HT-29 (cell line): ENCODE results near the gene KCTD21. TPM values are rescaled to one million over a fixed set of nuclear protein-coding genes. Genes with fewer than 3 reads are reported as not detected.
"Not testable (repeated sequence)": the region's sequence is repeated elsewhere in the genome, so short reads cannot be mapped to it uniquely, and the experiment has no call there.

ENCODE experiments used
- DNase-seq: peaks from one replicate; pipeline ENCODE4 v3.0.0-alpha.2; 2015; ENCODE audit warnings: low spot score
- total RNA-seq: library from RNA; depleted of rRNA; stranded (reverse); fragments of >200 nt; shearing (Covaris generic); gene quantifications from 2 replicates; pipeline ENCODE4 v1.2.3, GENCODE V29; 2014; rRNA removed

KCTD21 gene
- total RNA-seq: 3.5 and 10.5 TPM in 2 replicates

- DNase-seq: peak; percentile 99
Measured at GRCh38 chr11:78188286-78189173, at the start of gene KCTD21, which contains the start of gene USP35. TSS of gene KCTD21 (minus strand) at chr11:78188626. CDS start at chr11:78174554, 14,072 bp downstream. TSS of gene USP35 (plus strand) at chr11:78188919. CDS start at chr11:78196246, 7,327 bp downstream.

- no peak for DNase-seq
Measured at GRCh38 chr11:78237293-78238046, 49.0 kb upstream of the KCTD21 start.

GRCh38 chr11:78234006-78234405 lies 45.6 kb upstream of the KCTD21 start:
- DNase-seq: no peak

GRCh38 chr11:78233046-78233445 lies 44.6 kb upstream of the KCTD21 start:
- DNase-seq: not testable (repeated sequence)

GRCh38 chr11:78231962-78232501 lies 43.6 kb upstream of the KCTD21 start:
- DNase-seq: no peak

GRCh38 chr11:78230161-78230877 lies 41.9 kb upstream of the KCTD21 start:
- no peak for DNase-seq

- DNase-seq: no peak
Measured at GRCh38 chr11:78229106-78229505, 40.7 kb upstream of the KCTD21 start.

GRCh38 chr11:78228467-78228866 lies 40.0 kb upstream of the KCTD21 start:
- peak; percentile 86 for DNase-seq

- DNase-seq: no peak
Measured at GRCh38 chr11:78227921-78228320, 39.5 kb upstream of the KCTD21 start.

GRCh38 chr11:78226684-78227680 lies 38.6 kb upstream of the KCTD21 start:
- no peak for DNase-seq

GRCh38 chr11:78224906-78225420 lies 36.5 kb upstream of the KCTD21 start:
- DNase-seq: no peak

GRCh38 chr11:78224506-78224905 lies 36.1 kb upstream of the KCTD21 start:
- DNase-seq: no peak

- DNase-seq: no peak
Measured at GRCh38 chr11:78223320-78223954, 35.0 kb upstream of the KCTD21 start.

GRCh38 chr11:78222726-78223125 lies 34.3 kb upstream of the KCTD21 start:
- not testable (repeated sequence) for DNase-seq

- DNase-seq: no peak
Measured at GRCh38 chr11:78221396-78222315, 33.2 kb upstream of the KCTD21 start.

GRCh38 chr11:78220218-78221157 lies 32.1 kb upstream of the KCTD21 start:
- DNase-seq: no peak
